GM13976 (cell line): ENCODE measurements around the gene PLP2.
"Not testable (repeated sequence)": the region's sequence is repeated elsewhere in the genome, so short reads cannot be mapped to it uniquely, and the experiment has no call there.

ENCODE experiments used
- DNase-seq: peaks from one replicate; pipeline ENCODE4 v3.0.0; 2012; ENCODE audit warnings: low spot score
- in situ Hi-C: fragments of 300-500 bp; cut with MboI; formaldehyde crosslinking; loops from one replicate; pipeline ENCODE4 v1.12.0; 2022; ENCODE audit warnings: low sequenced_read_pairs, mixed read lengths, inconsistent platforms; ENCODE audit not compliant: unreplicated experiment
- TF ChIP-seq, protein P1 (sequence below): IDR thresholded peaks from 2 replicates; pipeline ENCODE4 v1.5.1; 2012; ENCODE audit warnings: borderline replicate concordance, mild to moderate bottlenecking; ENCODE audit not compliant: insufficient read depth; ENCODE audit errors: extremely low read depth, missing control alignments, control extremely low read depth

Gene PLP2

DNA sequence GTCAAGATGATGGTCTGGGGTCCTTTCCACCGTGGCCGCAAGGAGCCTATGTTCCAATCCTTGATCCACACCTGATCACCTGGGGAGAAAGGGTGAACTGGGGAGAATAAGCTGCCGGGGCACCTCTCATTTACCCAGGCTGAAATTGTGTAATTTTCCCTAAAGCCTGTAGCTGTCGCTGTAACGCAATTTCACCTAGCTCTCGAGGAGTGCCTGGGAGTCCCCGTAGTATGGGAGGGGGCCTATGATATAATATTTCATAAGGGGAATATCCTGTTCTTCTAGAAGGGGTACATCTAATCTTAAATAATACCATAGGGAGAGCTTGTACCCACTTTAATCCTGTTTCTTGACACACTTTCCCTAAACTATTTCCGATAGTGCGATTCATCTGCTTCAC, 29.4 kb upstream of the PLP2 start:
- DNase-seq, in situ Hi-C loops: not testable (repeated sequence)
- TF ChIP-seq, protein P1, sequence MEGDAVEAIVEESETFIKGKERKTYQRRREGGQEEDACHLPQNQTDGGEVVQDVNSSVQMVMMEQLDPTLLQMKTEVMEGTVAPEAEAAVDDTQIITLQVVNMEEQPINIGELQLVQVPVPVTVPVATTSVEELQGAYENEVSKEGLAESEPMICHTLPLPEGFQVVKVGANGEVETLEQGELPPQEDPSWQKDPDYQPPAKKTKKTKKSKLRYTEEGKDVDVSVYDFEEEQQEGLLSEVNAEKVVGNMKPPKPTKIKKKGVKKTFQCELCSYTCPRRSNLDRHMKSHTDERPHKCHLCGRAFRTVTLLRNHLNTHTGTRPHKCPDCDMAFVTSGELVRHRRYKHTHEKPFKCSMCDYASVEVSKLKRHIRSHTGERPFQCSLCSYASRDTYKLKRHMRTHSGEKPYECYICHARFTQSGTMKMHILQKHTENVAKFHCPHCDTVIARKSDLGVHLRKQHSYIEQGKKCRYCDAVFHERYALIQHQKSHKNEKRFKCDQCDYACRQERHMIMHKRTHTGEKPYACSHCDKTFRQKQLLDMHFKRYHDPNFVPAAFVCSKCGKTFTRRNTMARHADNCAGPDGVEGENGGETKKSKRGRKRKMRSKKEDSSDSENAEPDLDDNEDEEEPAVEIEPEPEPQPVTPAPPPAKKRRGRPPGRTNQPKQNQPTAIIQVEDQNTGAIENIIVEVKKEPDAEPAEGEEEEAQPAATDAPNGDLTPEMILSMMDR = peak; percentile 20

DNA sequence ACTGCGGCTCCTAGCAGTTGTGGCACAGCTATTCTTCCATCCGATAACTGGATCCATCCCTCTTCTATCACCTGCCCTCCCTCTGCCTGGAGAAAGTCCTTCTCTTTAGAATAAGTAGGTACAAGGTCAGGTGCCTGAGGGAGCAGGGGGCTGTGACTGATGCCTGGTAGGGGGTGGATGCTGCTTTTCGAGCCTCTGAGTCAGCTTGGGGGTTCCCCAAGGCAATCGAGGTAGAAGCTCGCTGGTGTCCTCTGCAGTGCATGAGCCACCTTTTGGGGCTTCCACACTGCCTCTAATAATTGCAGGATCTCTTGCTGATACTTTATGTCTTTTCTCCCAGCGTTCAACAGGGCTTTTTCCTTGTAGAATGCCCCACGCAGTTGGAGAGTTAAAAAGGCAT, 28.5 kb upstream of the PLP2 start:
- in situ Hi-C loops, DNase-seq: not testable (repeated sequence)

DNA sequence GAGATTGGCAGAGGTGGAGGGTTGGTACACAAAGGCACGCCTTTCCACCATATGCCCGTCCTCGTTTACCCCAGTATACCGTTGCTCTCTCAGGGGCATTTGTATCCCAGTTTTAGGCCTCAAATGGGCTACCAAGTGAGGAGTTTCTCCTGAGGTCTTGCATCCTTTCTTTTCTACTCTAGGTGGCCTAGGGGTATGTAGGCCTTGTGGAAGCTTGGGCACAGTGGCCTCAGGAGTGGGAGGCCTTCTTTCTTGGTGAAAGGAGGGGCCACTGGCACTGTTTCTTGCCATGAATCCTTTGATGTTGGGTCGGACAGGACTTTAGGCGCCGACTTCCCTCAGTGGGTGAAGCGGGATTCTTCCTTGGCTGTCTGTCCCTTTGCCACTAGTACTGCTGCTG, 24.4 kb upstream of the PLP2 start:
- in situ Hi-C loops = no loop called here
- no peak for DNase-seq
- TF ChIP-seq, protein P1 = no peak

DNA sequence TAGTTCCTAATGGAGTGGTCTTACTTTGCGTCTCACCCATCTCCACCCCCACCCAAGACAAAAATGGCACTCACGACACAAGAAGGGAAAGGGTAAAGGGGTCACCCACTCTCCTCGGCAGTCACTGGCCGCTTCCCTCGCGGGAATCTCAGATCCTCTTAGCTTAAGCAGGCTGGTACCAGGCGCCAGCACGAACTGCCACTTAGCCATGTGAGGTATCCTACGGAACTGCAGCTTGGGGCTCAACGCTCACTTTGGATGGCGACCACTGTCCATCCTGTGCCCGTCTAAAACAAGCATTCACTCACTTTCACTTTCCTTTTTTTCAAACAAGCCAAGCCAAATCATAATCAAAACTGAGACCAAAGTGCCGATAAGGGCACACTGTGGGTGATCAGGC, 23.8 kb upstream of the PLP2 start:
- in situ Hi-C loops = no loop called here
- TF ChIP-seq, protein P1 = no peak
- DNase-seq = no peak

DNA sequence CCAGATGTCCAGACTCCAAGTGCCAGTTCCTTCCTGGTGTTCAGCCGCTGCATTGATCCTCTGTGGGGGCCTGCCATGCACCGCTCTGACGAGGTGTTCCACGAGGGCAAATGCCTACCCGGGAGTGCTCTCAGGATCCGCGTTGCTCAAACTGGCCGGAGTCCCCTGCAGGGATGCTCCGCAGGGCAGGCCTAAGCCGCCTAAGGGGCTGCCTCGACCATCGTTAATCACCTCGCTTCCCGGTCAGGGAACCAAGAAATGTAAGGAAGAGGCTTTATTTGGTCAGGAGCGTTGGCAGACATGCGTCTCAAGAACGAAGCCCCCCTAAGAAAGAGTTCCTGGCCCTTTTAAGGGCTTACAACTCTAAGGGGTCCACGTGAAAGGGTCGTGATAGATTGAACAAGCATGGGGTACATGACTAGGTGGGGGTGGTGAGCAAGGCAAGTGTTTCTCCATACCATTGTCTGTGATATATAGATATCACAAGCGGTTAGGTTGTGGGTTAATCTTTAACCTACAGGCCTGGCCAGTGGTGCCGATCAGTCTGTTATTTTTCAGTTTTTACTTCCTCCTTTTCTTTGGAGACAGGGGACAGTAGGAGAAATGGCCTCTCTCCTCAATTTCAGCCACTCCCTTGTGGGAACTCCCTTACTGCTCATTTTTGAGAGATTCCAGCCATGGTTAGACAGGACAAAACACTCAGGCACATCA, 23.2 kb upstream of the PLP2 start:
- in situ Hi-C loops, DNase-seq: not testable (repeated sequence)

DNA sequence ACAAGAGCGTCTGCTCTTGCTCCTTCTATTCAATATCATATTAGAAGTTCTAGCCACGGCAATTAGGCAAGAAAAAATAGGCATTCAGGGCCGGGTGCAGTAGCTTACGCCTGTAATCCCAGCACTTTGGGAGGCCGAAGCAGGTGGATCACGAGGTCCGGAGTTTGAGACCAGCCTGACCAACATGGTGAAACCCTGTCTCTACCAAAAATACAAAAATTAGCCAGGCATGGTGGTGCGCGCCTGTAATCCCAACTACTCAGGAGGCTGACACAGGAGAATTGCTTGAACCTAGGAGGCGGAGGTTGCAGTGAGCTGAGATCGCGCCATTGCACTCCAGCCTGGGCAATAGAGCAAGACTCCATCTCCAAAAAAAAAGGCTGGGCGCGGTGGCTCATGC, 22.4 kb upstream of the PLP2 start:
- DNase-seq, in situ Hi-C loops: not testable (repeated sequence)

DNA sequence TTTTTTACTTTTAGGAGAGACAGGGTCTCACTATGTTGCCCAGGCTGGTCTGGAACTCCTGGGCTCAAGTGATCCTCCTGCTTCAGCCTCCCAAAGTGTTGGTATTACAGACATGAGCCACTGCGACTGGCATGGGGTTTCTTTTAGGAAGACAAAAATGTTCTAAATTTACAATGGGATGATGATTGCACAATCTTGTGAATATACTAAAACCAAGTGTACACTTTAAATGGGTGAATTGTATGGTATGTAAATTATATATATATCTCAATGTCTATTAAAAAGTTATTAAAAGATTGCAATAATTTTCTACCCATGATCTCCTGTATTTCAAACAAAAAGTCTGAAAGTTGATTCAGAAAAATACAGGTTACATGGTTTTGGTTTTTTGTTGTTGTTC, 18.2 kb upstream of the PLP2 start:
- in situ Hi-C loops = no loop called here
- no peak for DNase-seq
- TF ChIP-seq, protein P1 = no peak

DNA sequence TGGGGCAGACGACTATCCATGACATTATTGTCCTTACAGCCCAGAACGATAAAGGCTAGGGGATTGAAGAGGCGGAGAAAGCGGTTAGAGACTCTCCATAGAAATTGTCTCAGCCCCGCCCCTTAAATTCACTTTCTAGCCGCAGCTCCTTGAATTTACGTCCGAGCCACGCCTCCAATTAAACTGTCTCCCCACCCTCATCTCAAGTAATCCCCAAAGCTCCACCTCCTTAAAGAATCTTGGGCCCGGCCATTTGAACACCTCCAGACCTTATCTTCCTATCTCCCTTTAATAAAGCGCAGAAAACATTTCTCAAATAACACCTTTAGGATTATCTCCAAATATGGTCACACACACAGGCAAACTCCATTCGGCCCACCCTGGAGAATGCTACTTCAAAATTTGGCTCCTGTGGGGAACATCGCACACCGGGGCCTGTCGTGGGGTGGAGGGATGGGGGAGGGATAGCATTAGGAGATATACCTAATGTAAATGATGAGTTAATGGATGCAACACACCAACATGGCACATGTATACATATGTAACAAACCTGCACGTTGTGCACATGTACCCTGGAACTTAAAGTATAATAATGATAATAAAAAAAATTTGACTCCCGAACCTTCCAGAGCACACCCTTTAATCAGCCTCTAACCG, 16.3 kb upstream of the PLP2 start:
- no peak for DNase-seq
- in situ Hi-C loops = no loop called here
- TF ChIP-seq, protein P1 = no peak
